Esophagus muscularis mucosa (tissue), 4 donors: Measurements from ENCODE around the gene OR52H1. TPM values are rescaled to one million over a fixed set of nuclear protein-coding genes. Genes with fewer than 3 reads are reported as not detected.
"Not testable (repeated sequence)": the region's sequence is repeated elsewhere in the genome, so short reads cannot be mapped to it uniquely, and the experiment has no call there.

Source experiments
- DNase-seq: peaks from one replicate; pipeline ENCODE4 v3.0.0-alpha.2; 2017; ENCODE audit errors: extremely low spot score
- H3K27ac ChIP-seq, 4 donors: fragments of 200-600 bp; sonication (generic); replicated peaks in 1 of 4; 1 replicate in 3 of 4; 2 replicates in 1 of 4; pipeline ENCODE4 v1.5.1; 2016 to 2019; ENCODE audit warnings: mild to moderate bottlenecking in 1 of 4
- H3K27me3 ChIP-seq, 4 donors: fragments of 200-600 bp; sonication (generic); one replicate each; pipeline versions ENCODE4 v1.5.1 to v1.6.0; 2016 to 2019
- H3K36me3 ChIP-seq, 4 donors: fragments of 200-600 bp; sonication (generic); one replicate each; pipeline ENCODE4 v1.5.1; 2016 to 2019
- H3K4me1 ChIP-seq, 4 donors: fragments of 200-600 bp; sonication (generic); one replicate each; pipeline ENCODE4 v1.5.1; 2016 to 2019
- H3K4me3 ChIP-seq, 4 donors: fragments of 200-600 bp; sonication (generic); 1 replicate in 2 of 4; 2 replicates in 2 of 4; pipeline ENCODE4 v1.5.1; 2016 to 2019; ENCODE audit warnings: mild to moderate bottlenecking in 4 of 4, moderate library complexity in 1 of 4
- H3K9me3 ChIP-seq, 4 donors: fragments of 200-600 bp; sonication (generic); 1 replicate in 3 of 4; 2 replicates in 1 of 4; pipeline ENCODE4 v1.5.1; 2016 to 2019
- EP300 ChIP-seq: sonication (generic); formaldehyde crosslinking; IDR thresholded peaks from one replicate; pipeline ENCODE4 v1.6.1; 2017; ENCODE audit warnings: antibody characterized with exemption
- POLR2A ChIP-seq: fragments of 450-650 bp; IDR thresholded peaks from one replicate; pipeline ENCODE4 v1.6.1; 2017; ENCODE audit warnings: antibody characterized with exemption, moderate library complexity, mild to moderate bottlenecking, low read depth
- POLR2AphosphoS5 ChIP-seq, 2 donors: sonication (generic); formaldehyde crosslinking; IDR thresholded peaks; one replicate each; pipeline ENCODE4 v1.6.1; 2017; ENCODE audit warnings: antibody characterized with exemption in 2 of 2
- WGBS: methylation state at CpG from one replicate; pipeline ENCODE4 v1.1.5; 2018; 5-methylcytosine and 5-hydroxymethylcytosine counted together
- intact Hi-C: fragments of 100-400 bp; cut with DNase I; formaldehyde crosslinking; loops from one replicate; pipeline ENCODE4 v1.15.1; 2023
- total RNA-seq, 4 donors: library from RNA; depleted of rRNA; stranded (reverse); fragments of >200 nt; gene quantifications; one replicate each; pipeline versions ENCODE4 v1.1.0 to v1.2.1, GENCODE V29; 2016
- TF ChIP-seq, protein P1 (sequence below), 3 experiments: fragments of 200-600 bp in 2 of 3; fragments of 450-650 bp in 1 of 3; sonication (generic) in 2 of 3; IDR thresholded peaks; one replicate each; pipeline ENCODE4 v1.5.1; 2017 to 2019; ENCODE audit warnings: antibody characterized with exemption in 3 of 3, mild to moderate bottlenecking in 2 of 3, moderate library complexity in 1 of 3

OR52H1 gene
- total RNA-seq, 4 donors from 2014 or later, result not detected

DNA sequence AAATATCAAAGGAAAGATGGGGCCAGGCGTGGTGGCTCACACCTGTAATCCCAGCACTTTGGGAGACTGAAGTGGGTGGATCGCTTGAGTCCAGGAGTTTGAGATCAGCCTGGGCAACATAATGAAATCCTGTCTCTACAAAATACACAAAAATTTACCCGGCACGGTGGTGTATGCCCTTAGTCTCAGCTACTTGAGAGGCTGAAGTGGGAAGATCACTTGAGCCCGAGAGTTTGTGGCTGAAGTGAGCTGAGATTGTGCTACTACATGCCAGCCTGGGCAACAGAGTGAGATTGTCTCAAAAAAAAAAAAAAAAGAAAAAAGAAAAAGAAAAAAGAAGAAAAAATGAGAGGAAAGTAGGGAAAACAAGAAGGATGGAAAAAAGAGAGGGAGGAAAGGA lies 44.3 kb upstream of the OR52H1 start:
- no peaks in the 10 kb centered on the region for H3K27me3 ChIP-seq
- intact Hi-C loops, result no loop called here
- WGBS, result 87% methylated on average over 5 of the region's 5 CpGs
- no peak overlapping the region for H3K27ac ChIP-seq
- H3K36me3 ChIP-seq, result no peaks in the 10 kb centered on the region
- DNase-seq, result no peak
- peaks cover 4 to 16% (median 12%) of the 10 kb centered on the region in 4 donors for H3K4me1 ChIP-seq
- H3K9me3 ChIP-seq, result no peaks in the 10 kb centered on the region
- no peak overlapping the region for H3K4me3 ChIP-seq
- TF ChIP-seq POLR2AphosphoS5 (IDR thresholded peaks at IDR 0.05), result no peak
- TF ChIP-seq, protein P1, sequence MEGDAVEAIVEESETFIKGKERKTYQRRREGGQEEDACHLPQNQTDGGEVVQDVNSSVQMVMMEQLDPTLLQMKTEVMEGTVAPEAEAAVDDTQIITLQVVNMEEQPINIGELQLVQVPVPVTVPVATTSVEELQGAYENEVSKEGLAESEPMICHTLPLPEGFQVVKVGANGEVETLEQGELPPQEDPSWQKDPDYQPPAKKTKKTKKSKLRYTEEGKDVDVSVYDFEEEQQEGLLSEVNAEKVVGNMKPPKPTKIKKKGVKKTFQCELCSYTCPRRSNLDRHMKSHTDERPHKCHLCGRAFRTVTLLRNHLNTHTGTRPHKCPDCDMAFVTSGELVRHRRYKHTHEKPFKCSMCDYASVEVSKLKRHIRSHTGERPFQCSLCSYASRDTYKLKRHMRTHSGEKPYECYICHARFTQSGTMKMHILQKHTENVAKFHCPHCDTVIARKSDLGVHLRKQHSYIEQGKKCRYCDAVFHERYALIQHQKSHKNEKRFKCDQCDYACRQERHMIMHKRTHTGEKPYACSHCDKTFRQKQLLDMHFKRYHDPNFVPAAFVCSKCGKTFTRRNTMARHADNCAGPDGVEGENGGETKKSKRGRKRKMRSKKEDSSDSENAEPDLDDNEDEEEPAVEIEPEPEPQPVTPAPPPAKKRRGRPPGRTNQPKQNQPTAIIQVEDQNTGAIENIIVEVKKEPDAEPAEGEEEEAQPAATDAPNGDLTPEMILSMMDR (IDR thresholded peaks at IDR 0.05), result no peak
- no peak for TF ChIP-seq POLR2A
- TF ChIP-seq EP300, result no peak

DNA sequence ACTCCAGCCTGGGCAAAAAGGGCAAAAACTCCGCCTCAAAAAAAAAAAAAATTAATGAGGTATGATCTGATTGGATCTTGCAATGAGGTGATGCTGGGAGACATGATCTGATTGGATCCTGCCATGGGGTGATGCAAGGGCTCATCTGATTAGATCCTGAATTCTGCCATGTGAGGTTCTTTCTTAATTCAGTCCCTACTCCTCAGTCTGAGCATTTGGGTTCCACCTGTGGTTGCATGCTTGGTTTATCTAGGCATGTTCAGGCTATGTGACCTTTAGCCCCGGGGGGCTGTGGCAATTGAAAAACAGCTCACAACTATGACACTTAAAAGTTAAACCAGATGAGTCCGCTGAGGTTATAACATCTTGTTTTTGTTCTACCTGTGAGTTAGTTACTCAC lies 43.3 kb upstream of the OR52H1 start:
- intact Hi-C loops, result no loop called here
- Histone ChIP-seq H3K4me3 (no peak overlapping the region), H3K36me3 (no peaks in the 10 kb centered on the region), H3K27me3 (no peaks in the 10 kb centered on the region), H3K27ac (no peak overlapping the region), H3K4me1 (peaks cover 0 to 6% (median 5%) of the 10 kb centered on the region in 4 donors), H3K9me3 (no peaks in the 10 kb centered on the region)
- DNase-seq, result no peak
- TF ChIP-seq EP300 (no peak), POLR2AphosphoS5 (IDR thresholded peaks at IDR 0.05) (no peak), POLR2A (no peak)
- TF ChIP-seq, protein P1 (IDR thresholded peaks at IDR 0.05), result no peak
- 95% methylated on average over 3 of the region's 3 CpGs for WGBS

DNA sequence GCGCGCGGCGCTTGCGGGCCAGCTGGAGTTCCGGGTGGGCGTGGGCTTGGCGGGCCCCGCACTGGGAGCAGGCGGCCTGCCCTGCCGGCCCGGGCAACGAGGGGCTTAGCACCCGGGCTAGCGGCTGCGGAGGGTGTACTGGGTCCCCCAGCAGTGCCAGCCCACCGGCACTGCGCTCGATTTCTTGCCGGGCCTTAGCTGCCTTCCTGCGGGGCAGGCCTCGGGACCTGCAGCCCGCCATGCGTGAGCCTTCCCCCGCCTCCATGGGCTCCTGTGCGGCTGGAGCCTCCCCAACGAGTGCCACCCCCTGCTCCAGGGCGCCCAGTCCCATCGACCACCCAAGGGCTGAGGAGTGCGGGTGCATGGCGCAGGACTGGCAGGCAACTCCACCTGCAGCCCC lies 41.6 kb upstream of the OR52H1 start:
- intact Hi-C loops, H3K36me3 ChIP-seq, H3K4me3 ChIP-seq, H3K9me3 ChIP-seq, DNase-seq, H3K27ac ChIP-seq, H3K27me3 ChIP-seq, H3K4me1 ChIP-seq: not testable (repeated sequence)
- WGBS, result 100% methylated on average over 3 of the region's 31 CpGs

DNA sequence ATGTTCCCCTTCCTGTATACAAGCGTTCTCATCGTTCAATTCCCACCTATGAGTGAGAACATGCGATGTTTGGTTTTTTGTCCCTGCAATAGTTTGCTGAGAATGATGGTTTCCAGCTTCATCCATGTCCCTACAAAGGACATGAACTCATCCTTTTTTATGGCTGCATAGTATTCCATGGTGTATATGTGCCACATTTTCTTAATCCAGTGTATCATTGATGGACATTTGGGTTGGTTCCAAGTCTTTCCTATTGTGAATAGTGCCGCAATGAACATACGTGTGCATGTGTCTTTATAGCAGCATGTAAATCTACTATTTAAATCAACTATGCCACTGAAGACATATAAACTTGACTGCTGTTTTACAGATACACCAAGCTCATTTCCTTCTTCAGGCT lies 36.1 kb upstream of the OR52H1 start:
- WGBS, result 59% methylated on average over 5 of the region's 5 CpGs
- DNase-seq, intact Hi-C loops: not testable (repeated sequence)

DNA sequence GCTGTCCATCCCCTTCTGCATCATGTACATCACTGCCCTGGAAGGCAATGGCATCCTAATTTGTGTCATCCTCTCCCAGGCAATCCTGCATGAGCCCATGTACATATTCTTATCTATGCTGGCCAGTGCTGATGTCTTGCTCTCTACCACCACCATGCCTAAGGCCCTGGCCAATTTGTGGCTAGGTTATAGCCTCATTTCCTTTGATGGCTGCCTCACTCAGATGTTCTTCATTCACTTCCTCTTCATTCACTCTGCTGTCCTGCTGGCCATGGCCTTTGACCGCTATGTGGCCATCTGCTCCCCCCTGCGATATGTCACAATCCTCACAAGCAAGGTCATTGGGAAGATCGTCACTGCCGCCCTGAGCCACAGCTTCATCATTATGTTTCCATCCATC lies 32.7 kb upstream of the OR52H1 start:
- WGBS, result 82% methylated on average over 4 of the region's 4 CpGs
- H3K36me3 ChIP-seq, result no peaks in the 10 kb centered on the region
- no peak overlapping the region for H3K27ac ChIP-seq
- TF ChIP-seq POLR2AphosphoS5 (IDR thresholded peaks at IDR 0.05) (no peak), EP300 (no peak), POLR2A (no peak)
- TF ChIP-seq, protein P1 (IDR thresholded peaks at IDR 0.05), result no peak
- DNase-seq, result no peak
- H3K27me3 ChIP-seq, result no peaks in the 10 kb centered on the region
- intact Hi-C loops, result no loop called here
- no peaks in the 10 kb centered on the region for H3K4me1 ChIP-seq
- H3K4me3 ChIP-seq, result no peak overlapping the region
- H3K9me3 ChIP-seq, result no peaks in the 10 kb centered on the region

More for the DNA sequence above, 36.1 kb upstream of the OR52H1 start:
- not testable (repeated sequence) for H3K4me1 ChIP-seq, H3K36me3 ChIP-seq, H3K27me3 ChIP-seq, H3K4me3 ChIP-seq, H3K9me3 ChIP-seq, H3K27ac ChIP-seq

DNA sequence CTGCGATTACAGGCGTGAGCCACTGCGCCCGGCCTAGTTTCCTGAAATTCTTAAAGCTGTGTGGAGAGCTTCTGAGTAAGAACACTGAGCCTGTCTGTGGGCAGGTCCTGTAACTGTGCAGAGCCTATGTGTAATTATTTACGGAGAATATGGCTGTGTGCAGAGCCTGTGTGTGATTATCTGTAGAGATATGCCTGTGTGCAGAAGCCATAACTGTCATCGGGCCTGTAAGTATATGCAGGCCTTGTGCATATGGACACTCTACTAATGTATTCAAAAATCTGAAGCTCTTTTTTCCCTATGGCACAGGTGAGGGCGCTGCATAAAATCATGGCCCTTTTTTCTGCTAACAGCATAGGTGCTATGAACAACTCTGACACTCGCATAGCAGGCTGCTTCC lies 32.2 kb upstream of the OR52H1 start, which contains the start of gene OR52B6:
TSS of gene OR52B6 (plus strand) at position 301 of the 400 bp plus-strand sequence. CDS start at position 301, 0 bp downstream.
- H3K27me3 ChIP-seq, result no peaks in the 10 kb centered on the region
- no peak within 1 kb of the TSS for H3K27ac ChIP-seq
- H3K4me3 ChIP-seq, result no peak within 1 kb of the TSS
- H3K36me3 ChIP-seq, result no peaks in the 10 kb centered on the region
- intact Hi-C loops, result no loop called here
- no peaks in the 10 kb centered on the region for H3K9me3 ChIP-seq
- 92% methylated on average over 8 of the region's 8 CpGs for WGBS
- H3K4me1 ChIP-seq, result no peaks in the 10 kb centered on the region
- no peak for TF ChIP-seq POLR2A
- TF ChIP-seq EP300, result no peak
- TF ChIP-seq, protein P1 (IDR thresholded peaks at IDR 0.05), result no peak
- no peak for TF ChIP-seq POLR2AphosphoS5 (IDR thresholded peaks at IDR 0.05)
- no peak for DNase-seq
